BJ (cell line): ENCODE measurements around the gene JUND. TPM values are rescaled to one million over a fixed set of nuclear protein-coding genes. Genes with fewer than 3 reads are reported as not detected.

ENCODE experiments used
- CTCF ChIA-PET: fragments of 350-600 bp; formaldehyde crosslinking; extraction: SDS; loops from one replicate; lab custom pipeline; 2021; ENCODE audit warnings: antibody characterized with exemption, inconsistent platforms; lab: Yijun Ruan, JAX
- POLR2A ChIA-PET: fragments of 300-600 bp; sonication (Branson Sonifier 250); formaldehyde crosslinking; extraction: SDS; loops from one replicate; lab custom pipeline; 2021; ENCODE audit warnings: antibody characterized with exemption; lab: Charles Lee
- DNase-seq: peaks from one replicate; pipeline ENCODE4 v3.0.0-alpha.2; 2011; ENCODE audit warnings: low read depth
- H3K27me3 ChIP-seq: 2 replicates; pipeline ENCODE4 v1.6.0; 2011; ENCODE audit warnings: low read length; ENCODE audit not compliant: control insufficient read depth, insufficient read depth
- H3K36me3 ChIP-seq: 2 replicates; pipeline ENCODE4 v1.5.1; 2011; ENCODE audit warnings: low read length; ENCODE audit not compliant: control insufficient read depth, insufficient read depth
- H3K4me3 ChIP-seq: 2 replicates; pipeline ENCODE4 v1.5.1; 2011; ENCODE audit warnings: low read depth, mild to moderate bottlenecking, control low read depth, low read length
- polyA plus RNA-seq: library from polyadenylated mRNA; depleted of rRNA; stranded (reverse); fragments of >200 nt; gene quantifications from 2 replicates; pipeline ENCODE4 v1.2.3, GENCODE V29; 2011
- TF ChIP-seq, protein P1 (sequence below): IDR thresholded peaks from 2 replicates; pipeline ENCODE4 v1.5.1; 2011; ENCODE audit warnings: low read depth, mild to moderate bottlenecking, control low read depth, inconsistent platforms, low read length, moderate library complexity; ENCODE audit not compliant: insufficient read depth

Gene JUND
- polyA plus RNA-seq, 1 experiment: 124 TPM

DNA sequence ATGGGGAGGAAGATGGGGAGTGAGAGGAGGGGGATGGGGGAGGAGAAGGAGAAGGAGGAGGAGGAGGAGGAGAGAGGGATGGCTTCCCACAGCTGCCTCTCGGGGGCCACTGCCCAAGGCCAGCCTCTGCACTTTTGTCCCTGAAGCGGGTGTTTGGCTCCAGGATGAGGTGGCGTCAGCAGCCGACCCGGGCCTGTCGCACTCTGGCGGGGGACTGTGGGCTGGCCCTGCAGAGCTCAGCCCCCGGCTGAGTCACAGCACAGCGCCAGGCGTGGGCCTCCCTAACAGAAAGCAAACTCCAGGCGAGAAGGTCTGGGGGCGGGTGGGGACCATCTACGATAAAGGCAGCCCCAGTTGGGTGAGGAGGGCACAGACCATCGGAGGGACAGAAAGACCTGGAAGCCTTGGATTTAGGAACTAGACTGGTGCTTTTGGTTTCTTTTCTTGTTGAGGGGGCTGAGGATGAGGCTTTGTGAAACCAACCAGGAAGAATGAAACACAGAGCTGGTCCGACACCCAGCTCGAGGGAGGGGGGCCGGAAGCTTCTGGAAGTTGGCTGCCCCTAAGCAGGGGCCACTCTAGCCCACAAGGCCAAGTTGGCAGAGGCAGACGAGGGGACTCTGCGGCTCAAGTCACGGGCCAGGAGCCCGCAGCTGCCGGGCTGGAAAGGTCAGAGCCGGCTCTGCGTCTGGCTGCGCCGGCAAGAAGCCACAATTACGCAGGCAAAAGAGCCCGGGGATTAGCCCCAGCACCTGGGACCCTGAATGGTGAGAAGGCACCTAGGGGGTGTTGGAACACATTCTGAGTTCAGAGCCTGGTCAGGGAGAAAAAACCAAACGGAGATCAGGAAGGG is 23.3 kb upstream of the JUND start:
- H3K4me3 ChIP-seq: peak overlapping the region; percentile 27
- no peaks in the 10 kb centered on the region for H3K27me3 ChIP-seq
- TF ChIP-seq, protein P1, sequence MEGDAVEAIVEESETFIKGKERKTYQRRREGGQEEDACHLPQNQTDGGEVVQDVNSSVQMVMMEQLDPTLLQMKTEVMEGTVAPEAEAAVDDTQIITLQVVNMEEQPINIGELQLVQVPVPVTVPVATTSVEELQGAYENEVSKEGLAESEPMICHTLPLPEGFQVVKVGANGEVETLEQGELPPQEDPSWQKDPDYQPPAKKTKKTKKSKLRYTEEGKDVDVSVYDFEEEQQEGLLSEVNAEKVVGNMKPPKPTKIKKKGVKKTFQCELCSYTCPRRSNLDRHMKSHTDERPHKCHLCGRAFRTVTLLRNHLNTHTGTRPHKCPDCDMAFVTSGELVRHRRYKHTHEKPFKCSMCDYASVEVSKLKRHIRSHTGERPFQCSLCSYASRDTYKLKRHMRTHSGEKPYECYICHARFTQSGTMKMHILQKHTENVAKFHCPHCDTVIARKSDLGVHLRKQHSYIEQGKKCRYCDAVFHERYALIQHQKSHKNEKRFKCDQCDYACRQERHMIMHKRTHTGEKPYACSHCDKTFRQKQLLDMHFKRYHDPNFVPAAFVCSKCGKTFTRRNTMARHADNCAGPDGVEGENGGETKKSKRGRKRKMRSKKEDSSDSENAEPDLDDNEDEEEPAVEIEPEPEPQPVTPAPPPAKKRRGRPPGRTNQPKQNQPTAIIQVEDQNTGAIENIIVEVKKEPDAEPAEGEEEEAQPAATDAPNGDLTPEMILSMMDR: 0 out of 2 replicates have a peak, but pooled peaks have one; percentile 12
- peaks cover 2% of the 10 kb centered on the region for H3K36me3 ChIP-seq
- ChIA-PET CTCF (interaction anchor here (0.6 to 7.9 kb wide), 8 partner anchors 9 to 35 kb away, joined by 3 to 85 read pairs (median 4); partner anchors contain the start of genes IQCN, JUND and LSM4), POLR2A (interaction anchor here (0.6 to 1.8 kb wide), 3 partner anchors 18 to 1976 kb away, joined by 3 to 21 read pairs (median 6); partner anchors contain the start of genes JUND and LSM4)
- DNase-seq: no peak

GRCh38 chr19:18304208-18304457 is 22.7 kb upstream of the JUND start:
- TF ChIP-seq, protein P1: no peak
- POLR2A ChIA-PET: interaction anchor here (0.6 to 1.8 kb wide), 2 partner anchors 23 to 1975 kb away, joined by 3 to 21 read pairs; partner anchors contain the start of gene JUND
- peak overlapping the region; percentile 27; the same call in 1 of the 2 replicates for H3K4me3 ChIP-seq
- no peak for DNase-seq
- no peaks in the 10 kb centered on the region for H3K27me3 ChIP-seq
- CTCF ChIA-PET: interaction anchor here (0.8 to 7.9 kb wide), 4 partner anchors 16 to 26 kb away, joined by 4 to 85 read pairs (median 8); partner anchors contain the start of genes IQCN, JUND and LSM4
- peaks cover 2% of the 10 kb centered on the region for H3K36me3 ChIP-seq

GRCh38 chr19:18301718-18302111 is 20.3 kb upstream of the JUND start:
- ChIA-PET CTCF (interaction anchor here (1.2 to 7.9 kb wide), 3 partner anchors 9 to 87 kb away, joined by 3 to 85 read pairs (median 4); partner anchors contain the start of genes IQCN and JUND), POLR2A (no interaction called here)
- TF ChIP-seq, protein P1: no peak
- Histone ChIP-seq H3K36me3 (no peaks in the 10 kb centered on the region), H3K27me3 (no peaks in the 10 kb centered on the region), H3K4me3 (no peak overlapping the region)
- no peak for DNase-seq

DNA sequence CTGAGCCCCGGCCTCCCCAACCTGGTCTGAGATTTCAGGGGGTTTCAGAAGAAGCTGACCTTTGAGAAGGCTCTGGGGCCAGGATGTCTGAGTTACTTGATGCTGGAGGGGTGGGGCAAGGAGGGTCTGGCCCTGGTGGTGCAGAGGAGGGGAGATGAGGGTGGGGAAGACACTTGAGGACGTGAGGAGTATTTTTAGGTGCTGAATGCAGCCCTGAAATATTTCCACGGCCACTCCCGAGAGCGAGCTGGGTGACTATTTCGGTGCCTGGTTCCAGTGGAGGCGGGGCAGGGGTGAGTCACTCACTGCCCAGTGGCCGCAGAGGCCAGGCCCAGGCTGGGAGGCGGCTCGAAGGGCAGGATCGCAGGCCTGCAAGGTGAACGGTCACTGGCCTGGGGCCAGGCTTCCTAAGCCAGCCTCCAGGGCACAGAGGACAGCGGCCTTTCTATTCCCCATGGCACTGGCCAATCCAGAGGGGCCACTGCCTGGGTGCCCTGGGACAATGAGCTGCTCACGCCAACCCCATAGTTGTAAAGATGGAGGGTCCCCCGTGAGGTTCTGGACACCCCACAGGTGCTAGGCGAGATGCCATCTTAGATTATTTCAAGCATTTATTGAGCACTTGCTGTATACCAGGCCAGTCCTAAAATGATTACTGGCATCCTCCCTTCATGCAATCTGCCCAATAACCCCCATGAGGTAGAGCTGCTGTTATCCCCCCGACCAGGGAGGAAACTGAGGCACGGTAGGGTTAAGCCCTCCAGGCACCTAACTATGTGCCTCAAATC is 19.7 kb upstream of the JUND start:
- TF ChIP-seq, protein P1: no peak
- ChIA-PET POLR2A (no interaction called here), CTCF (interaction anchor here (0.6 to 7.9 kb wide), 3 partner anchors 8 to 31 kb away, joined by 4 to 85 read pairs (median 5); partner anchors contain the start of genes IQCN and JUND)
- Histone ChIP-seq H3K4me3 (no peak overlapping the region), H3K36me3 (no peaks in the 10 kb centered on the region), H3K27me3 (no peaks in the 10 kb centered on the region)
- peak; percentile 60 for DNase-seq

DNA sequence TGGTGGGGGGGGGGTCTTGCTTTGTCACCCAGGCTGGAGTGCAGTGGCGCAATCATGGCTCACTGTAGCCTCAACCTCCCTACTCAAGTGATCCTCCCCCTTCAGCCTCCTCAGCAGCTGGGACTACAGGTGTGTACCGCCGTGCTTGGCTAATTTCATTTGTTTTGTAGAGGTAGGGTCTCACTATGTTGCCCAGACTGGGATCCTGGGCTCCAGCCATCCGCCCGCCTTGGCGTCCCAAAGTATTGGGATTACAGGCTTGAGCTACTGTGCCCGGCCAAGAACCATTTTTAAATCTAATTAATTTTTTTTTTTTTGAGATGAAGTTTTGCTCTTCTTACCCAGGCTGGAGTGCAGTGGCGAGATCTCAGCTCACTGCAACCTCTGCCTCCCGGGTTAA is 18.2 kb upstream of the JUND start:
- Histone ChIP-seq H3K4me3 (no peak overlapping the region), H3K36me3 (no peaks in the 10 kb centered on the region), H3K27me3 (no peaks in the 10 kb centered on the region)
- POLR2A ChIA-PET: no interaction called here
- TF ChIP-seq, protein P1: no peak
- CTCF ChIA-PET: interaction anchor here (0.6 to 7.9 kb wide), 2 partner anchors 21 to 650 kb away, joined by 4 to 85 read pairs; partner anchors contain the start of genes IQCN and JUND
- no peak for DNase-seq
